CD4-positive, alpha-beta T cell (primary cell): ENCODE measurements around the gene KLHDC3. TPM values are rescaled to one million over a fixed set of nuclear protein-coding genes. Genes with fewer than 3 reads are reported as not detected.

Experiments
- ATAC-seq: fragments of 200-7000 bp; cut with Tn5 transposase; one replicate; pipeline ENCODE4 v1.10.0; 2022; ENCODE audit warnings: mild to moderate bottlenecking; ENCODE audit not compliant: poor library complexity
- CTCF ChIA-PET: fragments of 350-600 bp; sonication (Branson Sonifier 250); formaldehyde crosslinking; loops from one replicate; lab custom pipeline; 2021; ENCODE audit warnings: antibody characterized with exemption, inconsistent platforms; lab: Charles Lee
- POLR2A ChIA-PET: fragments of 350-600 bp; sonication (Branson Sonifier 250); formaldehyde crosslinking; loops from one replicate; lab custom pipeline; 2021; ENCODE audit warnings: antibody characterized with exemption, inconsistent platforms; lab: Charles Lee
- DNase-seq, 14 experiments: peaks; one replicate each; pipeline ENCODE4 v3.0.0-alpha.2; 2013 to 2020; ENCODE audit warnings: mixed read lengths in 2 of 14
- H3K27ac ChIP-seq, 2 donors: one replicate each; pipeline versions ENCODE4 v1.5.1 to v1.7.0; 2013; ENCODE audit warnings: low read length in 2 of 2, low read depth in 1 of 2, mild to moderate bottlenecking in 1 of 2
- H3K27me3 ChIP-seq, 2 experiments: 1 replicate in 1 of 2; 2 replicates in 1 of 2; pipeline versions ENCODE4 v1.6.1 to v1.7.0; 2013; ENCODE audit warnings: low read length in 2 of 2, control low read depth in 1 of 2, mild to moderate bottlenecking in 1 of 2, moderate library complexity in 1 of 2; ENCODE audit not compliant: insufficient read depth in 2 of 2, control insufficient read depth in 1 of 2
- H3K36me3 ChIP-seq: one replicate; pipeline ENCODE4 v1.6.1; 2013; ENCODE audit warnings: low read length, control low read depth; ENCODE audit not compliant: insufficient read depth
- H3K4me1 ChIP-seq: one replicate; pipeline ENCODE4 v1.6.1; 2013; ENCODE audit warnings: low read length, control low read depth; ENCODE audit not compliant: insufficient read depth
- H3K4me3 ChIP-seq: one replicate; pipeline ENCODE4 v1.5.1; 2013; ENCODE audit warnings: mild to moderate bottlenecking, low read length, moderate library complexity
- H3K9me3 ChIP-seq, 2 experiments: 1 replicate in 1 of 2; 2 replicates in 1 of 2; pipeline versions ENCODE4 v1.6.1 to v1.7.0; 2013; ENCODE audit warnings: low read length in 2 of 2, mild to moderate bottlenecking in 2 of 2, control low read depth in 1 of 2, moderate library complexity in 1 of 2; ENCODE audit not compliant: control insufficient read depth in 1 of 2, insufficient read depth in 1 of 2
- H3K27ac Mint-ChIP-seq: one replicate; pipeline ENCODE4 v1.8.0; 2020; ENCODE audit warnings: mixed read lengths
- H3K27me3 Mint-ChIP-seq: one replicate; pipeline ENCODE4 v1.8.0; 2021; ENCODE audit warnings: mixed read lengths
- H3K36me3 Mint-ChIP-seq: one replicate; pipeline ENCODE4 v1.8.0; 2021; ENCODE audit warnings: low read depth, mixed read lengths
- H3K4me1 Mint-ChIP-seq: one replicate; pipeline ENCODE4 v1.8.0; 2021; ENCODE audit warnings: low read depth, mixed read lengths
- H3K4me3 Mint-ChIP-seq: one replicate; pipeline ENCODE4 v1.8.0; 2020; ENCODE audit warnings: mild to moderate bottlenecking, mixed read lengths
- H3K9me3 Mint-ChIP-seq: one replicate; pipeline ENCODE4 v1.8.0; 2020; ENCODE audit warnings: mixed read lengths
- intact Hi-C, 2 experiments: fragments of 100-400 bp; cut with DNase I in 1 of 2; cut with micrococcal nuclease in 1 of 2; formaldehyde crosslinking; loops; one replicate each; pipeline versions ENCODE4 v1.15.1 to v1.9.0; 2023 to 2025; cut with DNase I, micrococcal nuclease
- total RNA-seq, 174 experiments: library from RNA in 2 of 174; stranded (reverse) in 2 of 174; gene quantifications; one replicate each; pipeline ENCODE4 v1.2.3 and lab custom pipeline; 2021 to 2026
- TF ChIP-seq, protein P1 (sequence below): fragments of 200-600 bp; IDR thresholded peaks from one replicate; pipeline ENCODE4 v1.8.0; 2022; ENCODE audit warnings: antibody characterized with exemption, mild to moderate bottlenecking

The KLHDC3 gene
- total RNA-seq, 2 experiments from 2014 or later = 21.0 to 22.3 TPM

DNA sequence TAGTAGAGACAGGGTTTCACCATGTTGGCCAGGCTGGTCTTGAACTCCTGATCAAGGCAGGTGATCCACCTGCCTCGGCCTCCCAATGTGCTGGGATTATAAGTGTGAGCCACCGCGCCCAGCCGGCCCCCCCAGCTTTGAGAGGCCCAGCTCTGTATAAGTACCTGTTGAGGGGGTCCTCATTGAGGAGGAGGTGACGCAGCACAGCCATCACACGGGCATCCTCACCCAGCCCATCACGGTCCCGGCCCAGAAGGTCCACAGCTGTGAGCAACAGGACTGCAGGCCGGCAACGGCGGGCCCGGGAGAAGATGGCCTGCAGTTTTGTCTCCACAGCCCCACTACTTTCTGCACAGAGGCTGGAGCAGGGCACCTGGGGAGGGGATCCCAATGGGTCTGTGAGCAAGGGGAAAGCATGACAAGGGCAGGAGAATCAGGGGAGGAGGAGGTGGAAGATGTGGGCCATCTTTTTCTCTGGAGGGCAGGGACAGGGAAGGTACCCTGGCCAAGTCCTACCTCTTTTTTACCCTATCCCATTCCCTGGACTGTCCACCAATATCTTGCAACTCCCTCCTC, 45.8 kb upstream of the KLHDC3 start:
- Mint-ChIP-seq H3K36me3 (peaks cover 31% of the 10 kb centered on the region), H3K9me3 (no peaks in the 10 kb centered on the region)

DNA sequence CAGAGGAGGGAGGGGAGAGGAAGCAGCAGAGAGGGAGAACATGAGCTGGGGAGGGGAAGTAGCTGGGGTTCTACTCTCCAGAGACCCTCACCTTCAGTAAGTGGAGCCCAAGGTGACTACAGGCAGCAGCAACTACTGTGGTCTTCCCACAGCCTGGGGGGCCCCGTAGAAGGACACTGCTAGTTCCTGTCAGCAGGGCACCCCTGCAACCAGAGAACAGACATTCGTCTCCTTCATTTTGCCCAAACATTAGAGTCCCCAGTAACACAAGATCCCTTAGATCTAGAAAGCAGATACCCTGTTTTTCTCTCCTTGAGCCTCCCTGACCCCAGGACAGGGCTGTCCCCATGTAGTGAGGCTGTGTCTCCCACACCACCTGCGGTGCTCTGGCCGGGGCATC, 45.3 kb upstream of the KLHDC3 start:
- CTCF ChIA-PET = no interaction called here
- no peaks in the 10 kb centered on the region for H3K4me1 ChIP-seq
- no peak overlapping the region for H3K27ac Mint-ChIP-seq
- peaks cover 48% of the 10 kb centered on the region for H3K36me3 ChIP-seq
- ATAC-seq (no peak), DNase-seq (no peak)
- intact Hi-C loops = loop anchor here in 1 of 2 experiments (5.0 kb wide), 1 partner anchor 174 kb away; no protein-coding TSS in a partner anchor
- no peak overlapping the region for H3K4me3 ChIP-seq
- H3K27ac ChIP-seq = no peak overlapping the region
- no peaks in the 10 kb centered on the region for H3K9me3 ChIP-seq
- TF ChIP-seq, protein P1, sequence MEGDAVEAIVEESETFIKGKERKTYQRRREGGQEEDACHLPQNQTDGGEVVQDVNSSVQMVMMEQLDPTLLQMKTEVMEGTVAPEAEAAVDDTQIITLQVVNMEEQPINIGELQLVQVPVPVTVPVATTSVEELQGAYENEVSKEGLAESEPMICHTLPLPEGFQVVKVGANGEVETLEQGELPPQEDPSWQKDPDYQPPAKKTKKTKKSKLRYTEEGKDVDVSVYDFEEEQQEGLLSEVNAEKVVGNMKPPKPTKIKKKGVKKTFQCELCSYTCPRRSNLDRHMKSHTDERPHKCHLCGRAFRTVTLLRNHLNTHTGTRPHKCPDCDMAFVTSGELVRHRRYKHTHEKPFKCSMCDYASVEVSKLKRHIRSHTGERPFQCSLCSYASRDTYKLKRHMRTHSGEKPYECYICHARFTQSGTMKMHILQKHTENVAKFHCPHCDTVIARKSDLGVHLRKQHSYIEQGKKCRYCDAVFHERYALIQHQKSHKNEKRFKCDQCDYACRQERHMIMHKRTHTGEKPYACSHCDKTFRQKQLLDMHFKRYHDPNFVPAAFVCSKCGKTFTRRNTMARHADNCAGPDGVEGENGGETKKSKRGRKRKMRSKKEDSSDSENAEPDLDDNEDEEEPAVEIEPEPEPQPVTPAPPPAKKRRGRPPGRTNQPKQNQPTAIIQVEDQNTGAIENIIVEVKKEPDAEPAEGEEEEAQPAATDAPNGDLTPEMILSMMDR = no peak
- H3K4me3 Mint-ChIP-seq = no peak overlapping the region
- H3K36me3 Mint-ChIP-seq = peaks cover 28% of the 10 kb centered on the region
- H3K4me1 Mint-ChIP-seq = no peaks in the 10 kb centered on the region
- POLR2A ChIA-PET = interaction anchor here (1.3 kb wide), 1 partner anchor 15 kb away, joined by 4 read pairs; the partner anchor contains the start of gene PPP2R5D
- H3K27me3 Mint-ChIP-seq = no peaks in the 10 kb centered on the region
- H3K27me3 ChIP-seq = no peaks in the 10 kb centered on the region
- no peaks in the 10 kb centered on the region for H3K9me3 Mint-ChIP-seq

More for the DNA sequence above, 45.8 kb upstream of the KLHDC3 start:
- H3K27ac Mint-ChIP-seq = no peak overlapping the region
- no peaks in the 10 kb centered on the region for H3K9me3 ChIP-seq
- no peaks in the 10 kb centered on the region for H3K4me1 ChIP-seq
- no peak overlapping the region for H3K4me3 ChIP-seq
- H3K27ac ChIP-seq = no peak overlapping the region
- intact Hi-C loops = loop anchor here in 1 of 2 experiments (5.0 kb wide), 1 partner anchor 174 kb away; no protein-coding TSS in a partner anchor
- peaks cover 50% of the 10 kb centered on the region for H3K36me3 ChIP-seq
- no peaks in the 10 kb centered on the region for H3K4me1 Mint-ChIP-seq
- ATAC-seq = no peak
- H3K27me3 Mint-ChIP-seq = no peaks in the 10 kb centered on the region
- H3K27me3 ChIP-seq = no peaks in the 10 kb centered on the region
- CTCF ChIA-PET = no interaction called here
- POLR2A ChIA-PET = interaction anchor here (0.7 to 1.3 kb wide), 3 partner anchors 10 to 220 kb away, joined by 3 to 4 read pairs (median 3); partner anchors contain the start of genes PEX6 and PPP2R5D
- DNase-seq = no peak
- H3K4me3 Mint-ChIP-seq = no peak overlapping the region
- TF ChIP-seq, protein P1 = no peak

DNA sequence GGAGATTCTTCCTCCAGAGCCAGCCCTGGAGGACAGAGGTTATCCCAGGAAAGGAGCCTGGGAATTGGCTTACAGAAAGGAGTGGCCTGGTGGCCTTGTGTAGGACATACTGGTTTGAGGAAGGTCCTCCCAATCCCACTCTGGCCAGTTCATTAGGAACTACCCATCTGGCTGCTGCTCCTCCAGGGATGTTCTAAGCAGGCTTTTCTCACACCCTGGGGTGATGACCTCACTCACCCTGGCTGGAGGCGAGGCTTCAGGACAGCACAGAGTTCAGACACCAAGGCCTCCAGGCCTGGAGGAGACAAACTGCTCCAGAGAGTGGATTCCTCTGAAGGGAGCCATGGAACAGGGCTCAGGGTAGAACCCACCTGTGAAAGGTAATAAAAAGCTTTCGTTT, 44.6 kb upstream of the KLHDC3 start:
- H3K27me3 Mint-ChIP-seq = no peaks in the 10 kb centered on the region
- Histone ChIP-seq H3K4me1 (no peaks in the 10 kb centered on the region), H3K9me3 (no peaks in the 10 kb centered on the region), H3K27ac (no peak overlapping the region), H3K27me3 (no peaks in the 10 kb centered on the region), H3K4me3 (no peak overlapping the region), H3K36me3 (peaks cover 44% of the 10 kb centered on the region)
- no peak overlapping the region for H3K27ac Mint-ChIP-seq
- no peak for ATAC-seq
- peaks cover 24% of the 10 kb centered on the region for H3K36me3 Mint-ChIP-seq
- intact Hi-C loops = loop anchor here in 1 of 2 experiments (5.0 kb wide), 1 partner anchor 173 kb away; no protein-coding TSS in a partner anchor
- H3K4me3 Mint-ChIP-seq = no peak overlapping the region
- no peaks in the 10 kb centered on the region for H3K4me1 Mint-ChIP-seq
- H3K9me3 Mint-ChIP-seq = no peaks in the 10 kb centered on the region
- TF ChIP-seq, protein P1 = no peak
- ChIA-PET CTCF (no interaction called here), POLR2A (interaction anchor here (1.4 kb wide), 1 partner anchor 40 kb away, joined by 8 read pairs; the partner anchor contains the start of gene CNPY3)
- no peak for DNase-seq
